K562 (cell line): ENCODE data around the gene CATSPER3. TPM values are rescaled to one million over a fixed set of nuclear protein-coding genes. Genes with fewer than 3 reads are reported as not detected.

Experiments
- ATAC-seq: fragments of 200-7000 bp; cut with Tn5 transposase; 3 replicates; pipeline ENCODE4 v1.9.1; 2020; ENCODE audit warnings: moderate library complexity
- BruUV-seq: library from RNA; stranded (reverse); fragments of 400-500 nt; replicated peaks from 2 replicates; lab custom pipeline; 2021; lab: Mats Ljungman, UMichigan
- CTCF ChIA-PET: fragments of 300-600 bp; formaldehyde crosslinking; extraction: SDS; loops from one replicate; lab custom pipeline; 2021; ENCODE audit warnings: low intra/inter-chr PET ratio; lab: Yijun Ruan, JAX
- POLR2A ChIA-PET: fragments of 300-600, 350-650 bp; sonication (Branson Sonifier 250); formaldehyde crosslinking; extraction: SDS; loops from one replicate; lab custom pipeline; 2021; ENCODE audit warnings: antibody characterized with exemption, inconsistent platforms; lab: Yijun Ruan, JAX
- DNase-seq, 4 experiments: peaks; one replicate each; pipeline versions ENCODE4 v3.0.0 to v3.0.0-alpha.2; 2011 to 2018; ENCODE audit warnings: low spot score in 3 of 4, mixed read lengths in 3 of 4; ENCODE audit errors: extremely low read depth in 1 of 4
- FAIRE-seq: peaks from 2 replicates; lab custom pipeline; 2011; peaks lifted over from hg19 to GRCh38; lab: Jason Lieb, UNC
- H2AFZ ChIP-seq: 2 replicates; pipeline ENCODE4 v1.6.0; 2011; ENCODE audit warnings: low read depth, low read length, control low read depth, inconsistent platforms
- H3K27ac ChIP-seq: fragments of 200-600 bp; 3 replicates; pipeline ENCODE4 v1.8.0; 2011; ENCODE audit warnings: low read depth, mild to moderate bottlenecking, control low read depth, inconsistent platforms, low read length, moderate library complexity, mixed read lengths; ENCODE audit errors: extremely low read depth
- H3K27me3 ChIP-seq, 2 experiments: fragments of 300-600 bp in 1 of 2; 2 replicates in 1 of 2; 3 replicates in 1 of 2; pipeline versions ENCODE4 v1.6.0 to v1.8.0; 2011; ENCODE audit warnings: inconsistent platforms in 2 of 2, low read length in 2 of 2, mild to moderate bottlenecking in 1 of 2, mixed read lengths in 1 of 2, moderate library complexity in 1 of 2; ENCODE audit not compliant: control insufficient read depth in 2 of 2, insufficient read depth in 2 of 2
- H3K36me3 ChIP-seq: fragments of 300-600 bp; 3 replicates; pipeline ENCODE4 v1.8.0; 2011; ENCODE audit warnings: mild to moderate bottlenecking, low read length, inconsistent platforms; ENCODE audit not compliant: control insufficient read depth, insufficient read depth
- H3K4me1 ChIP-seq, 2 experiments: fragments of 200-600 bp in 1 of 2; replicated peaks in 1 of 2; 2 replicates in 1 of 2; 3 replicates in 1 of 2; pipeline versions ENCODE4 v1.5.1 to v1.8.0; 2011; ENCODE audit warnings: inconsistent platforms in 2 of 2, low read length in 2 of 2, mild to moderate bottlenecking in 1 of 2, mixed read lengths in 1 of 2, moderate library complexity in 1 of 2; ENCODE audit not compliant: control insufficient read depth in 2 of 2, insufficient read depth in 2 of 2
- H3K4me2 ChIP-seq: 2 replicates; pipeline ENCODE4 v1.6.1; 2011; ENCODE audit warnings: low read length, control low read depth, inconsistent platforms, mixed read lengths; ENCODE audit not compliant: insufficient read depth
- H3K4me3 ChIP-seq: fragments of 200-600 bp; sonication (generic), shearing (Covaris generic); 2 replicates; pipeline ENCODE4 v1.5.1; 2016; ENCODE audit warnings: control low read depth, inconsistent platforms
- H3K79me2 ChIP-seq: fragments of 200-600 bp; 3 replicates; pipeline ENCODE4 v1.8.0; 2011; ENCODE audit warnings: low read length, inconsistent platforms; ENCODE audit not compliant: control insufficient read depth, insufficient read depth
- H3K9ac ChIP-seq, 2 experiments: 2 replicates each; pipeline versions ENCODE4 v1.6.0 to v1.6.1; 2011; ENCODE audit warnings: low read depth in 2 of 2, low read length in 2 of 2, control low read depth in 1 of 2, inconsistent platforms in 1 of 2, mild to moderate bottlenecking in 1 of 2, mixed read lengths in 1 of 2; ENCODE audit not compliant: insufficient read depth in 1 of 2
- H3K9me1 ChIP-seq: one replicate; pipeline ENCODE4 v1.6.0; 2011; ENCODE audit warnings: inconsistent platforms, mild to moderate bottlenecking, low read length, moderate library complexity; ENCODE audit not compliant: control insufficient read depth, insufficient read depth
- H3K9me3 ChIP-seq: replicated peaks from 2 replicates; pipeline ENCODE4 v1.5.1; 2011; ENCODE audit warnings: low read depth, low read length, inconsistent platforms; ENCODE audit not compliant: control insufficient read depth, insufficient read depth
- H4K20me1 ChIP-seq: replicated peaks from 2 replicates; pipeline ENCODE4 v1.6.1; 2011; ENCODE audit warnings: low read length, inconsistent platforms, mixed read lengths; ENCODE audit not compliant: control insufficient read depth, insufficient read depth
- WGBS: fragments of 100-300 bp; shearing (Covaris generic); methylation state at CpG from one replicate; pipeline ENCODE4 v1.1.6; 2016; ENCODE audit warnings: low coverage, mixed read lengths; ENCODE audit not compliant: insufficient coverage; ENCODE audit errors: missing lambda C conversion rate; 5-methylcytosine and 5-hydroxymethylcytosine counted together
- in situ Hi-C: fragments of 300-500 bp; cut with MboI; formaldehyde crosslinking; loops from 4 replicates; pipeline ENCODE4 v1.15.0; 2018; ENCODE audit warnings: inconsistent platforms, mixed read lengths
- intact Hi-C: fragments of 100-400 bp; cut with micrococcal nuclease; formaldehyde crosslinking; loops from 2 replicates; pipeline ENCODE4 v1.14.2; 2022
- polyA plus RNA-seq, 8 experiments: library from polyadenylated mRNA; depleted of rRNA in 4 of 8; stranded (reverse) in 5 of 8; unstranded in 3 of 8; fragments of >200 nt; fragmentation: Nextera tagmentation in 2 of 8; fragmentation: Illumina TruSeq in 1 of 8; extraction: Ambion mirVana in 2 of 8; extraction: Trizol in 1 of 8; gene quantifications; 2 replicates each; pipeline versions ENCODE4 v1.2.1 to v1.2.3, GENCODE V29; 2011 to 2014; ENCODE audit warnings: inconsistent platforms in 1 of 8, missing spikeins in 1 of 8
- total RNA-seq, 7 experiments: library from RNA; depleted of rRNA in 6 of 7; stranded (reverse); fragments of >200 nt in 6 of 7; fragmentation: Illumina TruSeq in 2 of 7; extraction: Trizol in 2 of 7; gene quantifications; 2 replicates each; pipeline versions ENCODE4 v1.2.1 to v1.2.3, GENCODE V29; 2011 to 2021; ENCODE audit warnings: low replicate concordance in 1 of 7
- TF ChIP-seq, protein P1 (sequence below): IDR thresholded peaks from 2 replicates; pipeline ENCODE4 v1.6.1; 2016; ENCODE audit warnings: missing genetic modification characterization, missing compliant biosample characterization
- TF ChIP-seq, protein P2 (sequence below): fragments of 450-650 bp; formaldehyde crosslinking; IDR thresholded peaks from 2 replicates; pipeline ENCODE4 v1.4.0; 2020; ENCODE audit warnings: mild to moderate bottlenecking, moderate library complexity
- TF ChIP-seq, protein P3 (sequence below): fragments of 250-450 bp; sonication (Bioruptor Pico); IDR thresholded peaks from 2 replicates; pipeline ENCODE4 v1.5.0; 2020; ENCODE audit warnings: mild to moderate bottlenecking, borderline replicate concordance
- TF ChIP-seq, protein P4 (sequence below): sonication (generic); formaldehyde crosslinking; IDR thresholded peaks from 2 replicates; pipeline ENCODE4 v1.9.0; 2022; ENCODE audit warnings: mild to moderate bottlenecking, missing genetic modification reagents

The CATSPER3 gene
- total and polyA plus RNA-seq, 9 of the 15 experiments (the other 6 are each of a cell fraction or from before 2014, with no cell fraction given): 0.14 to 1.5 (median 0.49) TPM

DNA sequence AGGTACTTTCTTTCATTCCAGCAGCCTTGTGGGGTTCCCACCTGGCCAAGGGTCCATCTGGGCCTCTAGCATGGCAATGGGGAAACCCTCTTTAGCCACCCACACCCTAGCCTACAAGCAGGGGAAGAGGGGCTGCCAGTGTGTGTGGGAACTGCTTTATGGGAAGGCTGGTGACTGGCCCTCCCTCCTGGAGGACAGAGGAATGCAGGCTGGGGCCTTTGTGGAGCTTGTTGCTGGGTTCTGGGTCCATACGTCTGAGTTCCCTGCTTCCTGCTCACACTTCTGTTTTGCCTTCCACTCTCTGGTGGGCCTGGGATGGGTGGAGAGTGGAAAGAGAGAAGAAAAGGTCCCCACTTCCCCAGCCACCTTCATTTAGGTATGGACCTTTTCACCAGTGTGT lies 81.2 kb downstream of the CATSPER3 start:
- ChIA-PET POLR2A (interaction anchor here (0.7 kb wide), 1 partner anchor 16 kb away, joined by 3 read pairs; no protein-coding TSS in a partner anchor), CTCF (interaction anchor here (0.7 kb wide), 1 partner anchor 108 kb away, joined by 3 read pairs; no protein-coding TSS in a partner anchor)
- BruUV-seq: no TSS peak
- FAIRE-seq (no peak), DNase-seq (no peak), ATAC-seq (no peak)
- intact Hi-C loops: no loop called here
- in situ Hi-C loops: no loop called here
- 30% methylated on average over 1 of the region's 1 CpG for WGBS
- Histone ChIP-seq H3K9me3 (no peaks in the 10 kb centered on the region), H3K27me3 (no peaks in the 10 kb centered on the region), H3K4me3 (no peak overlapping the region), H2AFZ (no peak overlapping the region), H3K36me3 (no peaks in the 10 kb centered on the region), H3K4me2 (no peak overlapping the region), H3K9me1 (no peaks in the 10 kb centered on the region), H3K4me1 (peaks cover 26 to 34% of the 10 kb centered on the region in 2 experiments; a peak in 4 of 5 replicates), H3K27ac (no peak overlapping the region), H4K20me1 (0 out of 2 replicates have a peak, but pooled peaks cover 5% of the 10 kb centered on the region), H3K79me2 (no peaks in the 10 kb centered on the region), H3K9ac (peak overlapping the region in 1 of 2 experiments; percentile 38; a peak in 1 of 4 replicates)
- TF ChIP-seq, protein P1, sequence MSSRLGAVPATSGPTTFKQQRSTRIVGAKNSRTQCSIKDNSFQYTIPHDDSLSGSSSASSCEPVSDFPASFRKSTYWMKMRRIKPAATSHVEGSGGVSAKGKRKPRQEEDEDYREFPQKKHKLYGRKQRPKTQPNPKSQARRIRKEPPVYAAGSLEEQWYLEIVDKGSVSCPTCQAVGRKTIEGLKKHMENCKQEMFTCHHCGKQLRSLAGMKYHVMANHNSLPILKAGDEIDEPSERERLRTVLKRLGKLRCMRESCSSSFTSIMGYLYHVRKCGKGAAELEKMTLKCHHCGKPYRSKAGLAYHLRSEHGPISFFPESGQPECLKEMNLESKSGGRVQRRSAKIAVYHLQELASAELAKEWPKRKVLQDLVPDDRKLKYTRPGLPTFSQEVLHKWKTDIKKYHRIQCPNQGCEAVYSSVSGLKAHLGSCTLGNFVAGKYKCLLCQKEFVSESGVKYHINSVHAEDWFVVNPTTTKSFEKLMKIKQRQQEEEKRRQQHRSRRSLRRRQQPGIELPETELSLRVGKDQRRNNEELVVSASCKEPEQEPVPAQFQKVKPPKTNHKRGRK (tag): no peak
- TF ChIP-seq, protein P2, sequence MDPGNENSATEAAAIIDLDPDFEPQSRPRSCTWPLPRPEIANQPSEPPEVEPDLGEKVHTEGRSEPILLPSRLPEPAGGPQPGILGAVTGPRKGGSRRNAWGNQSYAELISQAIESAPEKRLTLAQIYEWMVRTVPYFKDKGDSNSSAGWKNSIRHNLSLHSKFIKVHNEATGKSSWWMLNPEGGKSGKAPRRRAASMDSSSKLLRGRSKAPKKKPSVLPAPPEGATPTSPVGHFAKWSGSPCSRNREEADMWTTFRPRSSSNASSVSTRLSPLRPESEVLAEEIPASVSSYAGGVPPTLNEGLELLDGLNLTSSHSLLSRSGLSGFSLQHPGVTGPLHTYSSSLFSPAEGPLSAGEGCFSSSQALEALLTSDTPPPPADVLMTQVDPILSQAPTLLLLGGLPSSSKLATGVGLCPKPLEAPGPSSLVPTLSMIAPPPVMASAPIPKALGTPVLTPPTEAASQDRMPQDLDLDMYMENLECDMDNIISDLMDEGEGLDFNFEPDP (CRISPR knock-in tag): no peak
- TF ChIP-seq, protein P3, sequence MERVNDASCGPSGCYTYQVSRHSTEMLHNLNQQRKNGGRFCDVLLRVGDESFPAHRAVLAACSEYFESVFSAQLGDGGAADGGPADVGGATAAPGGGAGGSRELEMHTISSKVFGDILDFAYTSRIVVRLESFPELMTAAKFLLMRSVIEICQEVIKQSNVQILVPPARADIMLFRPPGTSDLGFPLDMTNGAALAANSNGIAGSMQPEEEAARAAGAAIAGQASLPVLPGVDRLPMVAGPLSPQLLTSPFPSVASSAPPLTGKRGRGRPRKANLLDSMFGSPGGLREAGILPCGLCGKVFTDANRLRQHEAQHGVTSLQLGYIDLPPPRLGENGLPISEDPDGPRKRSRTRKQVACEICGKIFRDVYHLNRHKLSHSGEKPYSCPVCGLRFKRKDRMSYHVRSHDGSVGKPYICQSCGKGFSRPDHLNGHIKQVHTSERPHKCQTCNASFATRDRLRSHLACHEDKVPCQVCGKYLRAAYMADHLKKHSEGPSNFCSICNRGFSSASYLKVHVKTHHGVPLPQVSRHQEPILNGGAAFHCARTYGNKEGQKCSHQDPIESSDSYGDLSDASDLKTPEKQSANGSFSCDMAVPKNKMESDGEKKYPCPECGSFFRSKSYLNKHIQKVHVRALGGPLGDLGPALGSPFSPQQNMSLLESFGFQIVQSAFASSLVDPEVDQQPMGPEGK (CRISPR knock-in tag): no peak
- TF ChIP-seq, protein P4, sequence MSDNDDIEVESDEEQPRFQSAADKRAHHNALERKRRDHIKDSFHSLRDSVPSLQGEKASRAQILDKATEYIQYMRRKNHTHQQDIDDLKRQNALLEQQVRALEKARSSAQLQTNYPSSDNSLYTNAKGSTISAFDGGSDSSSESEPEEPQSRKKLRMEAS (CRISPR knock-in tag): no peak
